DOHH2 (cell line): ENCODE results near the gene G3BP2.

Experiments used
- H3F3A ChIP-seq: fragments of 200-600 bp; sonication (generic), shearing (Covaris generic); 2 replicates; pipeline ENCODE4 v1.6.0; 2016; ENCODE audit warnings: antibody characterized with exemption, mild to moderate bottlenecking; ENCODE audit not compliant: control insufficient read depth, insufficient read depth
- H3K27ac ChIP-seq: fragments of 200-600 bp; sonication (generic); 2 replicates; pipeline ENCODE4 v1.5.1; 2014; ENCODE audit warnings: low read depth, mild to moderate bottlenecking, low read length, moderate library complexity
- H3K27me3 ChIP-seq: fragments of 200-600 bp; sonication (generic); 2 replicates; pipeline ENCODE4 v1.6.1; 2014; ENCODE audit warnings: mild to moderate bottlenecking, low read length, mixed read lengths; ENCODE audit not compliant: control insufficient read depth
- H3K36me3 ChIP-seq: fragments of 200-600 bp; sonication (generic); 2 replicates; pipeline ENCODE4 v1.6.1; 2014; ENCODE audit warnings: mild to moderate bottlenecking, low read length, moderate library complexity, mixed read lengths; ENCODE audit not compliant: control insufficient read depth
- H3K4me1 ChIP-seq: fragments of 200-600 bp; sonication (generic); 2 replicates; pipeline ENCODE4 v1.6.1; 2014; ENCODE audit warnings: mild to moderate bottlenecking, low read length, mixed read lengths; ENCODE audit not compliant: control insufficient read depth
- H3K4me2 ChIP-seq: fragments of 200-600 bp; sonication (generic); 2 replicates; pipeline ENCODE4 v1.6.0; 2014; ENCODE audit warnings: mild to moderate bottlenecking, low read length, moderate library complexity
- H3K4me3 ChIP-seq: fragments of 200-600 bp; sonication (generic); 2 replicates; pipeline ENCODE4 v1.5.1; 2014; ENCODE audit warnings: mild to moderate bottlenecking, low read length, mixed read lengths
- H3K79me2 ChIP-seq: fragments of 200-600 bp; sonication (generic); 2 replicates; pipeline ENCODE4 v1.6.1; 2014; ENCODE audit warnings: mild to moderate bottlenecking, low read length, mixed read lengths; ENCODE audit not compliant: control insufficient read depth
- H3K9me2 ChIP-seq: fragments of 200-600 bp; sonication (generic); replicated peaks from 2 replicates; pipeline ENCODE4 v1.6.1; 2014; ENCODE audit warnings: mild to moderate bottlenecking, low read length, mixed read lengths; ENCODE audit not compliant: control insufficient read depth
- H3K9me3 ChIP-seq: fragments of 200-600 bp; sonication (generic); 2 replicates; pipeline ENCODE4 v1.6.1; 2014; ENCODE audit warnings: antibody characterized with exemption, low read length, mixed read lengths; ENCODE audit not compliant: control insufficient read depth, insufficient read depth
- H4K20me1 ChIP-seq: fragments of 200-600 bp; sonication (generic); 2 replicates; pipeline ENCODE4 v1.6.0; 2014; ENCODE audit warnings: low read depth, mild to moderate bottlenecking, antibody characterized with exemption, low read length, moderate library complexity; ENCODE audit not compliant: control insufficient read depth, insufficient read depth
- EZH2phosphoT487 ChIP-seq: fragments of 200-600 bp; sonication (generic); IDR thresholded peaks from 2 replicates; pipeline ENCODE4 v1.6.1; 2017; ENCODE audit warnings: borderline replicate concordance, mild to moderate bottlenecking, antibody characterized with exemption, low read length, moderate library complexity, mixed read lengths
- TF ChIP-seq, protein P1 (sequence below): fragments of 200-600 bp; sonication (generic); IDR thresholded peaks from one replicate; pipeline ENCODE4 v1.5.1; 2014; ENCODE audit warnings: antibody characterized with exemption, mild to moderate bottlenecking, low read depth, low read length; ENCODE audit not compliant: poor library complexity, severe bottlenecking

The G3BP2 gene

DNA sequence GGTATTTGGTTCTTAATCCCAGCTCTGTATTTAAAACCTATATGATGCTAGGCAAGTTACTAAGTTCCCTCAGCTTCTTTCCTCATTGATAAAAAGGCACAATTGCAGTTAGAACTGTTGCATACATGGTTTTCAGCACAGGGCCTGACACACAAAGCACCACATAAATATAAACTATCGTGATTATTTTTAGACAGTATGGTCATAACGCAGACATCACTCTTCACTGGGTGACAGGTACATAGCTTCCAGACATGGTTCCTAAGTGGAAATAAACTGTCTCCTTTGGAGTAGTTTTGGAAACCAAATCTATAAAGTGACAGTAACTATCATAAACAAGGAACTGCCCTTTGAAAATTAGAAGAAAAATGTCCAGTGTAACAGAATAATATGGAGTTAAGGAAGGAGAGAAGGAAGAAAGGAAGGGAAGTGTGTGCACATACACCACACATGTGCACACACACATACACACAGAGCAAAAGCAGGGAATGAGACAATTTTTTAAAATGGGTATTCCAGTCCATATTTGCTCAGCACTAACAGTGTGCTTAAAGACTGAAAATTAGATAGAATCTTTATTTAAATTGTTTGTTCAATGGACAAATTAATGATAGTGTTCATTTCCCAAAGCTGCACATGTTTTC, 12.5 kb upstream of the G3BP2 start:
- Histone ChIP-seq H3K9me3 (no peaks in the 10 kb centered on the region), H3F3A (no peaks in the 10 kb centered on the region), H3K27ac (no peak overlapping the region), H4K20me1 (no peaks in the 10 kb centered on the region), H3K4me2 (no peak overlapping the region), H3K36me3 (no peaks in the 10 kb centered on the region), H3K9me2 (no peaks in the 10 kb centered on the region), H3K79me2 (no peaks in the 10 kb centered on the region), H3K4me3 (no peak overlapping the region), H3K4me1 (no peaks in the 10 kb centered on the region), H3K27me3 (no peaks in the 10 kb centered on the region)
- no peak for TF ChIP-seq EZH2phosphoT487
- TF ChIP-seq, protein P1, sequence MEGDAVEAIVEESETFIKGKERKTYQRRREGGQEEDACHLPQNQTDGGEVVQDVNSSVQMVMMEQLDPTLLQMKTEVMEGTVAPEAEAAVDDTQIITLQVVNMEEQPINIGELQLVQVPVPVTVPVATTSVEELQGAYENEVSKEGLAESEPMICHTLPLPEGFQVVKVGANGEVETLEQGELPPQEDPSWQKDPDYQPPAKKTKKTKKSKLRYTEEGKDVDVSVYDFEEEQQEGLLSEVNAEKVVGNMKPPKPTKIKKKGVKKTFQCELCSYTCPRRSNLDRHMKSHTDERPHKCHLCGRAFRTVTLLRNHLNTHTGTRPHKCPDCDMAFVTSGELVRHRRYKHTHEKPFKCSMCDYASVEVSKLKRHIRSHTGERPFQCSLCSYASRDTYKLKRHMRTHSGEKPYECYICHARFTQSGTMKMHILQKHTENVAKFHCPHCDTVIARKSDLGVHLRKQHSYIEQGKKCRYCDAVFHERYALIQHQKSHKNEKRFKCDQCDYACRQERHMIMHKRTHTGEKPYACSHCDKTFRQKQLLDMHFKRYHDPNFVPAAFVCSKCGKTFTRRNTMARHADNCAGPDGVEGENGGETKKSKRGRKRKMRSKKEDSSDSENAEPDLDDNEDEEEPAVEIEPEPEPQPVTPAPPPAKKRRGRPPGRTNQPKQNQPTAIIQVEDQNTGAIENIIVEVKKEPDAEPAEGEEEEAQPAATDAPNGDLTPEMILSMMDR: no peak

- H3K9me2 ChIP-seq: no peaks in the 10 kb centered on the region
- no peak overlapping the region for H3K4me2 ChIP-seq
- H3K4me3 ChIP-seq: no peak overlapping the region
- no peak for TF ChIP-seq EZH2phosphoT487
- TF ChIP-seq, protein P1: no peak
- no peak overlapping the region for H3K27ac ChIP-seq
- H3K4me1 ChIP-seq: no peaks in the 10 kb centered on the region
- no peaks in the 10 kb centered on the region for H4K20me1 ChIP-seq
- H3K27me3 ChIP-seq: no peaks in the 10 kb centered on the region
- H3K36me3 ChIP-seq: no peaks in the 10 kb centered on the region
- H3K79me2 ChIP-seq: no peaks in the 10 kb centered on the region
- no peaks in the 10 kb centered on the region for H3K9me3 ChIP-seq
- no peaks in the 10 kb centered on the region for H3F3A ChIP-seq
Measured at GRCh38 chr4:75683482-75684155, 10.4 kb upstream of the G3BP2 start.

GRCh38 chr4:75679876-75680575, 6.8 kb upstream of the G3BP2 start:
- Histone ChIP-seq H3K9me2 (no peaks in the 10 kb centered on the region), H3F3A (no peaks in the 10 kb centered on the region), H3K36me3 (no peaks in the 10 kb centered on the region), H3K4me1 (no peaks in the 10 kb centered on the region), H4K20me1 (no peaks in the 10 kb centered on the region), H3K4me3 (no peak overlapping the region), H3K4me2 (no peak overlapping the region), H3K27ac (no peak overlapping the region), H3K79me2 (no peaks in the 10 kb centered on the region), H3K9me3 (no peaks in the 10 kb centered on the region), H3K27me3 (no peaks in the 10 kb centered on the region)
- TF ChIP-seq EZH2phosphoT487: no peak
- TF ChIP-seq, protein P1: no peak
